GM23338 (cell line): ENCODE data around the gene YWHAE. TPM values are rescaled to one million over a fixed set of nuclear protein-coding genes. Genes with fewer than 3 reads are reported as not detected.

Source experiments
- ATAC-seq: fragments of 200-7000 bp; cut with Tn5 transposase; 3 replicates; pipeline ENCODE4 v1.9.1; 2020
- DNase-seq: peaks from one replicate; pipeline ENCODE4 v3.0.0-alpha.2; 2015; ENCODE audit warnings: low spot score
- H2AFZ ChIP-seq: fragments of 200-600 bp; sonication (generic); 2 replicates; pipeline ENCODE4 v1.8.0; 2016; ENCODE audit warnings: antibody characterized with exemption, mild to moderate bottlenecking, moderate library complexity
- H3F3A ChIP-seq: fragments of 200-600 bp; sonication (generic); replicated peaks from 2 replicates; pipeline ENCODE4 v1.8.0; 2017; ENCODE audit warnings: antibody characterized with exemption, mixed run types, low read depth
- H3K27ac ChIP-seq: fragments of 200-600 bp; sonication (generic); 2 replicates; pipeline ENCODE4 v1.6.1; 2016; ENCODE audit warnings: low read depth
- H3K27me3 ChIP-seq: fragments of 200-600 bp; sonication (generic); 2 replicates; pipeline ENCODE4 v1.8.0; 2016; ENCODE audit warnings: mild to moderate bottlenecking, mixed run types, moderate library complexity; ENCODE audit not compliant: insufficient read depth
- H3K36me3 ChIP-seq: fragments of 200-600 bp; sonication (generic); 2 replicates; pipeline ENCODE4 v1.8.0; 2016; ENCODE audit warnings: mild to moderate bottlenecking; ENCODE audit not compliant: insufficient read depth
- H3K4me1 ChIP-seq: fragments of 200-600 bp; sonication (generic); 2 replicates; pipeline ENCODE4 v1.8.0; 2016; ENCODE audit warnings: mild to moderate bottlenecking, moderate library complexity; ENCODE audit not compliant: insufficient read depth
- H3K4me2 ChIP-seq: fragments of 200-600 bp; sonication (generic); 2 replicates; pipeline ENCODE4 v1.7.1; 2017; ENCODE audit warnings: mixed run types
- H3K4me3 ChIP-seq: fragments of 200-600 bp; sonication (generic); 2 replicates; pipeline ENCODE4 v1.6.1; 2016; ENCODE audit warnings: mixed run types
- H3K79me2 ChIP-seq: fragments of 200-600 bp; sonication (generic); replicated peaks from 2 replicates; pipeline ENCODE4 v1.8.0; 2017; ENCODE audit warnings: mild to moderate bottlenecking; ENCODE audit not compliant: insufficient read depth
- H3K9me2 ChIP-seq: fragments of 200-600 bp; sonication (generic); 2 replicates; pipeline ENCODE4 v1.8.0; 2017; ENCODE audit not compliant: insufficient read depth
- H4K20me1 ChIP-seq: fragments of 200-600 bp; sonication (generic); replicated peaks from 2 replicates; pipeline ENCODE4 v1.8.0; 2017; ENCODE audit warnings: mild to moderate bottlenecking; ENCODE audit not compliant: insufficient read depth
- H3K27ac Mint-ChIP-seq: 2 replicates; pipeline ENCODE4 v1.8.0; 2020; ENCODE audit warnings: inconsistent platforms, mild to moderate bottlenecking, moderate library complexity, mixed read lengths
- H3K27me3 Mint-ChIP-seq: 3 replicates; pipeline ENCODE4 v1.8.0; 2022; ENCODE audit warnings: low read depth, mild to moderate bottlenecking, moderate library complexity, mixed read lengths, inconsistent platforms; ENCODE audit not compliant: insufficient read depth, poor library complexity
- H3K36me3 Mint-ChIP-seq: 3 replicates; pipeline ENCODE4 v1.8.0; 2021; ENCODE audit warnings: low read depth, mild to moderate bottlenecking, inconsistent platforms, moderate library complexity, mixed read lengths
- H3K4me1 Mint-ChIP-seq: 3 replicates; pipeline ENCODE4 v1.8.0; 2020; ENCODE audit warnings: mild to moderate bottlenecking, inconsistent platforms, mixed read lengths
- H3K4me3 Mint-ChIP-seq: 3 replicates; pipeline ENCODE4 v1.8.0; 2021; ENCODE audit warnings: moderate library complexity, mild to moderate bottlenecking, inconsistent platforms, mixed read lengths
- H3K9me3 Mint-ChIP-seq: 3 replicates; pipeline ENCODE4 v1.8.0; 2020; ENCODE audit warnings: moderate library complexity, mild to moderate bottlenecking, inconsistent platforms, mixed read lengths
- CREB1 ChIP-seq: fragments of 250-450 bp; sonication (Bioruptor Pico); IDR thresholded peaks from 2 replicates; pipeline ENCODE4 v1.5.0; 2020; ENCODE audit warnings: low read depth, mild to moderate bottlenecking, moderate library complexity
- CTCF ChIP-seq, 2 experiments: fragments of 200-600 bp in 1 of 2; sonication (generic) in 1 of 2; conservative IDR thresholded peaks; 2 replicates each; pipeline versions ENCODE4 v1.5.1 to v1.6.1; 2016 to 2017; ENCODE audit warnings: antibody characterized with exemption in 2 of 2, low read depth in 2 of 2, mild to moderate bottlenecking in 2 of 2, moderate library complexity in 1 of 2
- ETS1 ChIP-seq: IDR thresholded peaks from 2 replicates; pipeline ENCODE4 v1.6.1; 2016; ENCODE audit warnings: antibody characterized with exemption
- EZH2 ChIP-seq: fragments of 200-600 bp; sonication (generic); IDR thresholded peaks from one replicate; pipeline ENCODE4 v1.8.0; 2017; ENCODE audit warnings: antibody characterized with exemption, mild to moderate bottlenecking, low read depth; ENCODE audit not compliant: unreplicated experiment
- EZH2phosphoT487 ChIP-seq: fragments of 200-600 bp; sonication (generic); IDR thresholded peaks from one replicate; pipeline ENCODE4 v1.8.1; 2018; ENCODE audit warnings: antibody characterized with exemption; ENCODE audit not compliant: unreplicated experiment
- NANOG ChIP-seq: IDR thresholded peaks from 2 replicates; pipeline ENCODE4 v1.6.1; 2016; ENCODE audit warnings: antibody characterized with exemption, borderline replicate concordance
- POLR2AphosphoS5 ChIP-seq: IDR thresholded peaks from 2 replicates; pipeline ENCODE4 v1.6.1; 2016; ENCODE audit warnings: antibody characterized with exemption, low read depth
- ZNF114 ChIP-seq: fragments of 250-450 bp; sonication (Bioruptor Pico); IDR thresholded peaks from 2 replicates; pipeline ENCODE4 v1.5.0; 2020; ENCODE audit warnings: mild to moderate bottlenecking, moderate library complexity
- ZNF462 ChIP-seq: fragments of 250-450 bp; sonication (Bioruptor Pico); IDR thresholded peaks from 2 replicates; pipeline ENCODE4 v1.5.0; 2020; ENCODE audit warnings: mild to moderate bottlenecking, moderate library complexity
- polyA plus RNA-seq: library from polyadenylated mRNA; unstranded; fragments of >200 nt; fragmentation: Nextera tagmentation; extraction: Ambion mirVana; gene quantifications from 2 replicates; pipeline ENCODE4 v1.2.1, GENCODE V29; 2016
- total RNA-seq: library from RNA; depleted of rRNA; stranded (reverse); fragments of >200 nt; shearing (Covaris generic); gene quantifications from 2 replicates; pipeline ENCODE4 v1.2.3, GENCODE V29; 2014

YWHAE gene
- total and polyA plus RNA-seq, 2 experiments from 2014 or later: 1,251 to 1,283 TPM

GRCh38 chr17:1325766-1326165 lies 74.3 kb downstream of the YWHAE start:
- H3K9me3 Mint-ChIP-seq: no peaks in the 10 kb centered on the region; the same call in 2 of the 3 replicates
- peaks cover 8% of the 10 kb centered on the region for H3K27me3 Mint-ChIP-seq
- H3K4me3 ChIP-seq: no peak overlapping the region
- no peaks in the 10 kb centered on the region for H4K20me1 ChIP-seq
- no peaks in the 10 kb centered on the region for H3K36me3 Mint-ChIP-seq
- H3F3A ChIP-seq: no peaks in the 10 kb centered on the region
- no peak overlapping the region for H2AFZ ChIP-seq
- no peak for DNase-seq
- H3K36me3 ChIP-seq: no peaks in the 10 kb centered on the region
- H3K9me2 ChIP-seq: no peaks in the 10 kb centered on the region
- H3K4me3 Mint-ChIP-seq: no peak overlapping the region
- no peaks in the 10 kb centered on the region for H3K4me1 ChIP-seq
- H3K27me3 ChIP-seq: no peaks in the 10 kb centered on the region
- no peak for ATAC-seq
- H3K27ac ChIP-seq: no peak overlapping the region
- TF ChIP-seq EZH2phosphoT487 (no peak), CTCF (conservative IDR thresholded peaks at IDR 0.05; ENCODE audit: low read depth in 2 of 2) (no peak)
- H3K27ac Mint-ChIP-seq: no peak overlapping the region
- no peaks in the 10 kb centered on the region for H3K4me1 Mint-ChIP-seq
- no peaks in the 10 kb centered on the region for H3K79me2 ChIP-seq
- H3K4me2 ChIP-seq: no peak overlapping the region

GRCh38 chr17:1324201-1324771 lies 75.7 kb downstream of the YWHAE start:
- Histone ChIP-seq H3K4me3 (no peak overlapping the region), H3K9me2 (no peaks in the 10 kb centered on the region), H3K27me3 (no peaks in the 10 kb centered on the region), H3K4me1 (no peaks in the 10 kb centered on the region), H3K36me3 (no peaks in the 10 kb centered on the region), H2AFZ (no peak overlapping the region), H3K27ac (no peak overlapping the region), H3K4me2 (no peak overlapping the region), H4K20me1 (no peaks in the 10 kb centered on the region), H3K79me2 (no peaks in the 10 kb centered on the region), H3F3A (no peaks in the 10 kb centered on the region)
- DNase-seq: no peak
- Mint-ChIP-seq H3K4me3 (no peak overlapping the region), H3K27me3 (peaks cover 8% of the 10 kb centered on the region), H3K9me3 (no peaks in the 10 kb centered on the region; the same call in 2 of the 3 replicates), H3K36me3 (no peaks in the 10 kb centered on the region), H3K27ac (no peak overlapping the region), H3K4me1 (no peaks in the 10 kb centered on the region)
- no peak for ATAC-seq
- TF ChIP-seq POLR2AphosphoS5 (no peak), ETS1 (no peak), ZNF462 (no peak), ZNF114 (CRISPR knock-in tag) (no peak), CREB1 (CRISPR knock-in tag) (no peak), NANOG (no peak), EZH2 (no peak)
